ENCODE results near the gene FFAR2. TPM values are rescaled to one million over a fixed set of nuclear protein-coding genes. Genes with fewer than 3 reads are reported as not detected.
"Not testable (repeated sequence)": the region's sequence is repeated elsewhere in the genome, so short reads cannot be mapped to it uniquely, and the experiment has no call there.

Gene FFAR2
- total RNA-seq: 1 to 10 TPM in 1 of 4 donors, under 1 TPM in 2, not detected in 1; 0.49 to 2.5 (median 0.56) TPM

- no peak for DNase-seq
- TF ChIP-seq CTCF (IDR thresholded peaks at IDR 0.05): no peak
- no peak for TF ChIP-seq POLR2A (IDR thresholded peaks at IDR 0.05)
- peaks cover 0 to 62% (median 0%) of the 10 kb centered on the region in 4 donors for H3K27me3 ChIP-seq
- intact Hi-C loops (cut with DNase I): no loop called here
- H3K4me3 ChIP-seq: no peak within 1 kb of the TSS
- no peaks in the 10 kb centered on the region for H3K9me3 ChIP-seq
- peak within 1 kb of the TSS; percentile 45 to 74 (median 52) for H3K27ac ChIP-seq
- 74 to 76% methylated on average over 11 of the region's 12 CpGs for WGBS, 2 donors
- H3K4me1 ChIP-seq: peaks cover 14 to 34% (median 16%) of the 10 kb centered on the region in 3 donors
- H3K36me3 ChIP-seq: no peaks in the 10 kb centered on the region
Measured at GRCh38 chr19:35447606-35448469, at the start of gene FFAR2. Gene FFAR2 (plus strand): TSS chr19:35448257. CDS start chr19:35449715, 1,458 bp downstream.

GRCh38 chr19:35398570-35398969, 49.5 kb upstream of the FFAR2 start:
- DNase-seq: no peak
- 88 to 90% methylated on average over 8 to 12 of the region's 12 CpGs for WGBS, 2 donors
- no peak for TF ChIP-seq POLR2A (IDR thresholded peaks at IDR 0.05)
- TF ChIP-seq CTCF (IDR thresholded peaks at IDR 0.05): no peak
- Histone ChIP-seq H3K9me3 (no peaks in the 10 kb centered on the region), H3K36me3 (no peaks in the 10 kb centered on the region), H3K4me1 (peaks cover 0 to 5% (median 4%) of the 10 kb centered on the region in 3 donors), H3K27ac (no peak overlapping the region), H3K4me3 (no peak overlapping the region), H3K27me3 (peaks cover 0 to 23% (median 0%) of the 10 kb centered on the region in 4 donors)
- intact Hi-C loops (cut with DNase I): no loop called here

DNA sequence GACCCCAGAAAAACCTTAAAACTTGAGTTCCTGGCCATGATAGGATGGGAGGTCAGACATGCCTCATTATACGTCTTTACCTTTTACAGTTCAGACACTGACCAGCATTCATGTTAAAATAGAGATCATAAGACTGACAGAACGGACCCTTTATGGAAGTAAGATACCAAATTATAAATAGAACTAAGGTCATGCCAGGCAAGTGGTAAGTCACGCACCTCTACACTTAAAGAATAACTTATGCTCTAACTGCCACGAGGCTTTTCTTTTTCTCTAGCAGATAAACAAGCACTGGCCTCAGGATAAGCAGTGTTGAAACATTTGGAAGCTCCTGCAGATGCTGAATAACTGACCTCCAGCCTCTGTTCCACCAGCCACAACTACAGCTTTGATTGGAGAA, 48.8 kb upstream of the FFAR2 start:
- 50 to 63% methylated on average over 4 of the region's 4 CpGs for WGBS, 2 donors
- no peak for TF ChIP-seq POLR2A (IDR thresholded peaks at IDR 0.05)
- TF ChIP-seq CTCF (IDR thresholded peaks at IDR 0.05): no peak
- peaks cover 0 to 5% (median 4%) of the 10 kb centered on the region in 3 donors for H3K4me1 ChIP-seq
- H3K9me3 ChIP-seq: no peaks in the 10 kb centered on the region
- H3K36me3 ChIP-seq: no peaks in the 10 kb centered on the region
- peaks cover 0 to 23% (median 0%) of the 10 kb centered on the region in 4 donors for H3K27me3 ChIP-seq
- intact Hi-C loops (cut with DNase I): no loop called here
- no peak overlapping the region for H3K4me3 ChIP-seq
- no peak for DNase-seq
- H3K27ac ChIP-seq: no peak overlapping the region

GRCh38 chr19:35399948-35400772, 47.9 kb upstream of the FFAR2 start:
- intact Hi-C loops (cut with DNase I): no loop called here
- WGBS, 2 donors: 81 to 89% methylated on average over 9 to 10 of the region's 10 CpGs
- Histone ChIP-seq H3K27me3 (peaks cover 0 to 23% (median 0%) of the 10 kb centered on the region in 4 donors), H3K36me3 (no peaks in the 10 kb centered on the region), H3K9me3 (no peaks in the 10 kb centered on the region), H3K4me3 (no peak overlapping the region), H3K4me1 (peaks cover 0 to 5% (median 4%) of the 10 kb centered on the region in 3 donors), H3K27ac (no peak overlapping the region)
- no peak for DNase-seq
- TF ChIP-seq CTCF (IDR thresholded peaks at IDR 0.05) (no peak), POLR2A (IDR thresholded peaks at IDR 0.05) (no peak)

DNA sequence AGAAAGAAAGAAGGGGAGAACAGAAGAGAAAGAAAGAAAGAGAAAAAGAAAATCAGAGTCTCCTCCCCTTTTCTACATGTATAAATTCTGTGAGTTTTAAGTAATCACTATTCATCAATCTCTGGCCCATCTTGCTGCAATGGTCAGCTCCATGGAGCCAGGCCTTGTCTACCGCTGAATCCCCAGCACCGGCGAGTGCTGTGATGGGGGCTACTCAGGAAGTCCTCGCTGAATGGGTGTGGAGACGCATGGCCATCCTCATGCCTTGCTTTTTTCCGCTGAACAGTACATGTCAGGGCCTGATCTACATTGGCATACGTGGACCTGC, 47.3 kb upstream of the FFAR2 start:
- WGBS, 2 donors: 75 to 77% methylated on average over 5 to 7 of the region's 7 CpGs
- Histone ChIP-seq H3K4me1 (peaks cover 0 to 2% (median 2%) of the 10 kb centered on the region in 3 donors), H3K27me3 (peaks cover 0 to 23% (median 0%) of the 10 kb centered on the region in 4 donors), H3K4me3 (no peak overlapping the region), H3K27ac (no peak overlapping the region), H3K9me3 (no peaks in the 10 kb centered on the region), H3K36me3 (no peaks in the 10 kb centered on the region)
- no peak for DNase-seq
- intact Hi-C loops (cut with DNase I): no loop called here
- no peak for TF ChIP-seq CTCF (IDR thresholded peaks at IDR 0.05)
- TF ChIP-seq POLR2A (IDR thresholded peaks at IDR 0.05): no peak

DNA sequence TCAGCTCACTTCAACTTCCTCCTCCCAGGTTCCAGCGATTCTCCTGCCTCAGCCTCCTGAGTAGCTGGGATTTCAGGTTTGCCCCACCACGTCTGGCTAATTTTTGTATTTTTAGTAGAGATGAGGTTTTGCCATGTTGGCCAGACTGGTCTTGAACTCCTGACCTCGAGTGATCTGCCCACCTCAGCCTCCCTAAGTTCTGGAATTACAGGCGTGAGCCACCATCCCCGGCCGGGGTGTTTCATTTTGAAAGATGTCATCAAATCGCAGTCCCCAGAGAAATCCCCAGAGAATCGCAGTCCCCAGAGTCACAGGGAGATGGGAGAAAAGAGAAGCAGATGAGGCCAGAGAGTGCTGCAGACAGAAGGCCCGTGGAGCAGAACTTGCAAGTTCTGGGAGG, 46.6 kb upstream of the FFAR2 start:
- peaks cover 0 to 23% (median 0%) of the 10 kb centered on the region in 4 donors for H3K27me3 ChIP-seq
- DNase-seq; intact Hi-C loops (cut with DNase I); H3K4me3 ChIP-seq; H3K36me3 ChIP-seq; H3K4me1 ChIP-seq; H3K27ac ChIP-seq; H3K9me3 ChIP-seq: not testable (repeated sequence)
- WGBS, 2 donors: 71 to 76% methylated on average over 7 to 9 of the region's 9 CpGs
